ENCODE results near the gene STRA8.
"Not testable (repeated sequence)": the region's sequence is repeated elsewhere in the genome, so short reads cannot be mapped to it uniquely, and the experiment has no call there.

STRA8 gene

GRCh38 chr7:135206941-135207391, 26.7 kb upstream of the STRA8 start:
- no peak for DNase-seq

DNA sequence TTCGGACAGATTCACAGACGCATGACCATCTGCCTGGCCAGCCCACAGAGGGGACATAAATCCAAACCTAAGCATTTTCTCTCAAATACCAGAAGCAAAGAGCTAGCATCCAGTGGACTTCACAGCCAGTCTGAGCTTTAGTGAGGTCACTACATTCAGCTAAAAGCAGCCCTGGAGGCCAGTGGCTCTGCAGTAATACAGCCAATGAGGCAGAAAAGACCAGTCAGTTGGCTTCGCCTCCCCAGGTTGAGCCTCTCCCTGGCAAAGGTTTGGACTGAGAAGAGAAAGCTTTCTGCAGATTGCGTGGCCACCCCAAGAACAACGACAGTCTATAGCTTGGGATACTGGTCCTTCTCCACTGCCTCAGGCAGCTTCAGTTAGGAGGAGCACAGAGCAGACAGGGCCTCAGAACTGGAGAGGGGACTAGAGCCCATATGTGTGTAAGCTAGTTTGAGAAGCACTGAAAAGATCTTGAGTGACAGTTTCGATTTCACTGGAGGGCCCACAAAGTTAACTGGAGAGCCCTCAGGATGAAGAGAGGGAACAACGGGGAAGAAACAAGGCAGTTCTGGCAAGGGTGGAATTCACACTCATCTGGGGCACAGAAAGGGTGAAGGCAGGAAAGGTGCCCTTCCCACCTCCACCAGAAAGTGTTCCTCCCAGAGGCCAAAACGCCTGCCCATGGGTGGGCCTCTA, 26.1 kb upstream of the STRA8 start:
- no peak for DNase-seq

GRCh38 chr7:135208102-135208793, 25.4 kb upstream of the STRA8 start:
- DNase-seq = no peak

DNA sequence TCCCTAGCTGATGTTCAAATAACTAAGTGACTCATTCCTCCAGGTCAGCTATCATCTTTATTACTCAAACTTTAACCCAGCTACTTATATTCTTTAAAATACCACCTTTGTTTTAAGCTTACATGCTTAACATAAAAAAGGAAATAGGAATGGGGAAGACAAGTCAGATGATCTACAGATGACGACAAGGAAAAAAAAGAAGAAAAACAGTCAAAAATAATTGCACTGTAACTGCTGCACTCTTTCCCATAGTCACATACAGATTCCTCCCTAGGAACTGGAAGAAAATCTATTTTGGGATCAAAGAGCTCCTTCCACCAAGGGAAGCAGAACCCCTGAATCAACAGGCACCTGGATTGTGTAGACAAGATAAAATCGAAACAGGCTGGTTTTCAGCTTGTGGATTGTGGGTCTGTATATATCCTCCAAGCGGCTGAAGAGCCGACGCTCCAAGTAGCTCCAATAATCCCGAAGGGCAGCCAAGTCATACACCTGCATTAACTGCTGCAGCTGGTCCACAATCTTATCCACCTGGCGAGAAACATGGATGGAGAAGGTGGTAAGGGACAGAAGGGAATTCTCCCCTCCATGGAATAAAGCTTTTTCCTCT, 24.3 kb upstream of the STRA8 start:
- DNase-seq = no peak

DNA sequence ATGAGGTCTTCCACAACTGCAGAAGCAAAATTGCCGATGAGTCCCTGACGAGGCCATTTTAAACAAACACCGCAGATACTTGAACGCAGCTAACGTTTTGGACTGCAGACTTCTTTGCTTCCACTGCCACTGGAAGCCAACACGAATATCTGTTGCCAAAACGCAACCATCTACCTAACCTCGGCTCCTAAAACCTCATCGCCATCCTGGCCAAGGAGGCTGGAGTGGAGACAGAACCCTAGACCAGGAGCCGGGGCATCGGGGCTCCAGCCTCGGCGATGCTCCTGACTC, 22.8 kb upstream of the STRA8 start:
- no peak for DNase-seq

DNA sequence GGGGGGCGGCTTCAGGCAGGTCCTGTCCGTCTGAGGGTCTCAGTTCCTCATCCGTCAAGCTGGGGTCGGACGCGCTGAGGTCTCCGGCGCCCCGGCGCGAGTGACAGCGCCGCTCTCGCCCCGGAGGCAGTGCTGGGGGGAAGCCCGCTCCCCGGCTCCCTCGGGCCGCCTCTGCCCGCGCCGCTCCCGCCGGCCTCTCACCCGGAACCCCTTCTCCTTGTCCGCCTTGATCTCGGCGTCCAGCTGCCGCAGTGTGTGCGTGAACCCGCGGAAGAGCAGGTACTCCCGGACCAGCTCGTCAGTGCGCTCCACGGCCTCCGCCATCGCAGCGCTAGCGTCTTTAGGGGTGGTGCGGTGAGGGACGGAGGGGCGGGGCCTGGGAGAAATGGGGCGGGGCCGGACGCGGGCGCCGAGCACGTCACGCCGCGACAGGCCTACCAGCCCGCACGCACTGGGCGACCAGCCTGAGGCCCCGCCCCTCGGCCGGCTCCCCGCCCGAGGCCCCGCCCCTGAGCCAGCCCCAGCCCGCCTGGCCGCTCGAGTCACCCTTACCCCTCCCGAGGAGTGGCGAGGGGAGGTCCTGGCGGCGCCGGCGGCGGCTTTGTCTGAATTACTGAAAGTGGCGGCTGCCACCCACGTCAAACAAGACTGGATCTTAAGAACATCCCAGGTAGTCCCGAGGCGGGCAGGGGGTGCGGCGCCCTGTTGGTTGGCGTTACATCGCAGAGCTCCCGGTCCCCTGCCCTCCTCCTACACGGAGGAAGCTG, 22.3 kb upstream of the STRA8 start, which contains the start of gene WDR91:
WDR91 (minus strand) TSS at position 348 of the 767 bp plus-strand sequence; CDS start at position 324, 24 bp downstream.
- peak; percentile 65 for DNase-seq

DNA sequence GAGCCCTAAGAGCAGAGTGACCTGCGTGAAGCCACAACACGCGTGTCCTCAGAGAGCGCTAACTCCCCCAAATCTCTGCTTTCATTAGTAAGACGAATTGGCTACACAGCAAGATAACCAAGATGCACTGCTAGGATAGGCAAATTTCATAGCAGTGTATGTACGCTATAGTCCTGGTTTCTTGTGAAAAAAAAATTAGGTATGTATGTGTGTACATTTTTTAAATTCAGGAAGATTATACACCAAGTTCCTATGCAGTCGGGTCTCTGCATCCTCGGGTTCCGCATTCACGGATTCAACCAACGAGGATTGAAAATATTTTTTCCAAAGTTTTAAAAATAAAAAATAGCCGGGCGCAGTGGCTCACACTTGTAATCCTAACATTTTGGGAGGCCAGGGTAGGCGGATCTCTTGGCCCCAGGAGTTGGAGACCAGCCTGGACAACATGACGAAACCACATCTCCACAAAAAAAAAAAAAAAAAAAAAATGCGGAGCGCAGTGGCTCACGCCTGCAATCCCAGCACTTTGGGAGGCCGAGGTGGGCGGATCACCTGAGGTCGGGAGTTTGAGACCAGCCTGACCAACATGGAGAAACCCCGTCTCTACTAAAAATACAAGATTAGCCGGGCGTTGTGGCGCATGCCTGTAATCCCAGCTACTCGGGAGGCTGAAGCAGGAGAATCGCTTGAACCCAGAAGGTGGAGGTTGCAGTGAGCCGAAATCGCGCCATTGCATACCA, 21.5 kb upstream of the STRA8 start:
- DNase-seq = not testable (repeated sequence)

DNA sequence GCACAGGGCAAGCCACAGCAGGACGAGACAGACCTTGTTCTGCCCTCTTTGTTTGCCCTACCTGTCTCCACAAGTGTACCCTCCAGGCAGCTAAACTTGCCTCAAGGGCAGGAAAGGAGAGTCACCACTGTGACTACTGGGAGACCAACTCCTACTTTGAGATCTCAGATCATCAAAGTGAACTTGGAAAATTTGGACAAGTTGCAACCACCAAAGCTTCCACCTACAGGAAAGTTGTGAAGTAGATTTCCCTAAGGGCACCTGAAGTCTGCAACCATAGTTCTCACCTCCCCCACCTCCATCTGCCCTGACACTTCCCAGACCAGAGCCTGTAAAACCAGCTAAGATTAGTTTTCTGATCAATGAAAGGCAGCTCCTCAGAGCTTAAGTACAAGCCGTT, 19.8 kb upstream of the STRA8 start:
- no peak for DNase-seq

DNA sequence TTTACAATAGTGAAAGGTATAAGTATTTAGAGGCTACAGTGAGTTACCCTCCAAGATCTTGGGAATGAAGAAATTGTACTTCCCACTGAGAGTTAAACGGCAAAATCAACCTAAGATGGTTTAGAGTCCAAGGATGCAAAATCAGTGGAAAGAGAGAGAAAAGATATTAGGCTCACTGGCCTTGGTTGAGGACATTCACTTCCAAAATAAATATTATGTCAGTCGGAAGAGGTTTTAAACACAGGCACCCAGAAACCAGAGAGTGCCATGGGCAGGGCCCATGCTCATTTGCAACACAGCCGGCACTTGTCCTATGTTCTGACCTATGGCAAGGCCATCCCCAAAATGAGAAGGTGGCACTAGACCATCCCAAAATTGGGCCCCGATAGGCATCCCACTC, 18.5 kb upstream of the STRA8 start:
- DNase-seq = no peak

- DNase-seq = no peak
Measured at GRCh38 chr7:135215698-135216097, 17.9 kb upstream of the STRA8 start.

DNA sequence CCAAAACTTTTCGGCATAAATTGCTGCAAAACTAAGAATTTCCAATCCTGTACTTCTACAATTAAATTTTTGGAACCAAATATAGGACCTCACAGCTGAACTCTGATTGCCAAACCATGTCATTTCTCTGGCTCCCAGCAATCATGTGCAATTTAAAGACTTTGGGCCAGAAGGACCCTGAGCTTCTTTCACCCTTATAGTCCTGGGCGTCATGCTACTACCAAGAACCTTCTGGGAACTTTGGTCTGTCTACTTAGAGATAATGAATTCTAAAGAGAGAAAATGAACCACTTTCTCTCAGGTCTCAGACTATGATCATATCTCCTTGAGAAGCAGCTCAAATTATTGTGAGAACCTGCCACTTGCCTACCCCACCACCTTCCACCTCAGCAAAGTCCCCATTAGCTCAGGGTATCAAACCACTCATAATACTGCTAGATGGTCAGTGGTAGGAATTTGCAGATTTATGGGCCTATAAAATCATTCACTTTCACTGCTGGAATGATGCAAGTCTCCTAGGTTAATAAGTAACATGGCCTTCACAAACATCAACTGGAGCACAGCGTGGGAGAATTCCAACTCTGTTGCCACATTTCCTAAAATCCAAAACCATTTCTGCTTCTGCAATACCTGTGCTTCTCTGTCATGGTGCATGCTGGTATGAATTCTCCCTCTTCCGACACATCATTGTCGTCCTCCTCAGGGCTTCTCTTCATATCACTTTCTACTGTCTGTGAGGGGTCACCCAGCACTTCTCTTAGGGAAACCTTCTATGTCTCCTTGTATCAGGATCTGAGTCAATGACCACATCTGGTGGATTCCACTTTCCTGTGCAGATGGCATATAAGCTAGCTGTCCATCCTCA, 15.8 kb upstream of the STRA8 start:
- DNase-seq = no peak

DNA sequence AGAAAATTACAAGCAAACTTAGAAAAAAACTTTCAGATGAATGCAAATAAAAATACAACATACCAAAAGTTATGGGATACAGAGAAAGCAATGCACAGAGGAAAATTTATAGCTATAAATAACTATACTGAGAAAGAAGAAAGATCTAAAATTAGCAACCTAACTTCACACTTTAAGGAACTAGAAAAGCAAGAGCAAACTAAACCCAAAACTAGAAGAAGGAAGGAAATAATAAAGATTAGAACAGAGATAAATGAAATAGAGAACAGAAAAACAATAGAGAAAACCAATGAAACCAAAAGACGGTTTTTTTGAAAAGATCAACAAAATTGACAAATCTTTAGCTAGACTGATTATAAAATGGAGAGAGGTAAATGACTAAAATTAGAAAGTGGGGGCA, 9.6 kb upstream of the STRA8 start:
- no peak for DNase-seq

- DNase-seq = no peak
Measured at GRCh38 chr7:135231686-135232085, 2.0 kb upstream of the STRA8 start.

DNA sequence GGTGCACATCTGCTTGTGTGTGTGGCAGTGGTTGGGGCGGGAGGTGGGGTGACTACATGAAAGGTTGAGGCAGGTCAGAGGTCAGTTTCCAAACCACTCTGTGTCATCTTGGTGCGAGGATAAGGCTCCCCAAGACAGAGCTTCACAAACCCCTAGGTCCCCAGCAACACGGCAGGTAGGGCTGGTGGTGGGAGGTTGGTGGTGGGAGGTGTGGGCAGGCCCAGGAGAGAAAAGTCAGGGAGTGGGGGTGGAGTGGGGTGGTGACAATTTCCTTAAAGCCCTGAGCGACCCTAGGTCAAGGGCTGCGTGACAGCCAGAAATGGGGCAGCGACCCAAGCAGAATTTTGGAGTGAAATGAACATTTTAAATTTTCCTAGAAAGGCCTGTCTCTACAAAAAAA, 1.6 kb upstream of the STRA8 start:
- DNase-seq = no peak

GRCh38 chr7:135232720-135233119, 918 bp upstream of the STRA8 start:
- DNase-seq = no peak

- not testable (repeated sequence) for DNase-seq
Measured at GRCh38 chr7:135234095-135234494, 457 bp downstream of the STRA8 start.

DNA sequence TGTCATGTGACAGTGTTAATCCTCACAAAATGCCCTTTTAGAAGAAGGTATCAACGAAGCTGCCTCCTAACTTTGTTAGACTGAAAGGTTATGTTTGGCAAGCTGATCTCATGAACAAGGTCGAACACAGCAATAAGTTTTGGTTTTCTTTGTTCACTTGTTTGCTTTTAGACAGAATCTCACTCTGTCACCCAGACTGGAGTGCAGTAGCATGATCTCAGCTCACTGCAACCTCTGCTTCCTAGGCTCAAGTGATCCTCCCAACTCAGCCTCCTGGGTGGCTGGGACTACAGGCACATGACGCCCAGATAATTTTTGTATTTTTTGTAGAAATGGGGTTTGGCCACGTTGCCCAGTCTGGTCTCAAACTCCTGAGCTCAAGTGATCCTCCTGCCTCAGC, 1.1 kb downstream of the STRA8 start:
- DNase-seq = no peak

- no peak for DNase-seq
Measured at GRCh38 chr7:135235841-135236240, 2.2 kb downstream of the STRA8 start.

GRCh38 chr7:135236727-135237126, 3.1 kb downstream of the STRA8 start:
- no peak for DNase-seq

DNA sequence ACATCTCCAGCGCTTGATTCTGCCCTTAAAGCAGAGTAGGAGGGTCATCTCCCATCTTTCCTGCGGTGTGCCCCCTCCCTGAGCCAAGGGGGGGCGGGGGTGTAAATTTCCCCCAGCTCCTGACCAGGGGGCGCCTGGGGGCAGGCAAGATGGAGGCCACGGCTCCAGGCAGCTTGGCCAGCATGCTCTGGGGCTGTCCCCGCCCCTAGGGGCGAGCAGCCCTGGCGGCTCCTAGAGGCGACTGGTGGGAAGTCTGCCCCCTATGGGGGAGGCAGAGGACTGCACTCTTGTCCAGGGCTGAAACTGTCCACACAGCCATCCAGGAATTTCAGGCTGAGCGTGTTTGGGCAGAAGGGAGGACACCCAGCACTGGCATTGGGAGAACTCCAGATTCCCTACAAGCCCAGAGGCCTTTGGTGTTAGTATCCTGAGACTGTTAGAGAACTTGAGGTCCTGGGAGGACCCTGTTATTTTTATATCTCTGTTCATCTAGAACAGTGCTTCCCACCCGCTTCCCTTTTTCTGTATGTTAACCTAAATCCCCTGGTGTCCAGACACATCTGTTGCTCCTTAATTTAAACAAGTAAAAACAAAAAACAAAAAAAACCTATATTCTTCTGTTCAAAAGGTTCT, 4.6 kb downstream of the STRA8 start:
- no peak for DNase-seq

DNA sequence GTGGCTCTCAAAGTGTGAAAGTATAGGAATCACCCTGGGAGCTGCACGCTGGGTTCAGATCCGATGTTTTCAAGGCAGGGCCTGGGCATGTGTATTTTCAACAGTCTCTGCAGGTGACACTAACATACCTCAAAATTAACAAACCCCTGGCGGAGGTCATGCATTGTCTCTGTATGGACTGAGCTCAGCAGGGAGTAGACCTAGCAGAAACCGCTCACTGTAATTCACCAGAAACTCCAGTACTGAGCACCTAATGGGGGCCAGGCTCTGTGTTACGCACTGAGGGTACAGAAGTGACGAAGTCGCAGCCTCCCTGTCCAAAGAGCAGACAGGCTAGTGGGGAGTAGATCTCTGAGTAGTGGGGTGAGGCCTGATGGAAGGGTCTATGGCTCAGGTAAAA, 5.6 kb downstream of the STRA8 start:
- no peak for DNase-seq

Data from NCI-H1048 (cell line).